Measurements from ENCODE around the gene CAPN15.
A peak's percentile ranks its signal among the peaks of the same experiment; 100 is the strongest.
"Not testable (repeated sequence)": the region's sequence is repeated elsewhere in the genome, so short reads cannot be mapped to it uniquely, and the experiment has no call there.

CAPN15 gene

DNA sequence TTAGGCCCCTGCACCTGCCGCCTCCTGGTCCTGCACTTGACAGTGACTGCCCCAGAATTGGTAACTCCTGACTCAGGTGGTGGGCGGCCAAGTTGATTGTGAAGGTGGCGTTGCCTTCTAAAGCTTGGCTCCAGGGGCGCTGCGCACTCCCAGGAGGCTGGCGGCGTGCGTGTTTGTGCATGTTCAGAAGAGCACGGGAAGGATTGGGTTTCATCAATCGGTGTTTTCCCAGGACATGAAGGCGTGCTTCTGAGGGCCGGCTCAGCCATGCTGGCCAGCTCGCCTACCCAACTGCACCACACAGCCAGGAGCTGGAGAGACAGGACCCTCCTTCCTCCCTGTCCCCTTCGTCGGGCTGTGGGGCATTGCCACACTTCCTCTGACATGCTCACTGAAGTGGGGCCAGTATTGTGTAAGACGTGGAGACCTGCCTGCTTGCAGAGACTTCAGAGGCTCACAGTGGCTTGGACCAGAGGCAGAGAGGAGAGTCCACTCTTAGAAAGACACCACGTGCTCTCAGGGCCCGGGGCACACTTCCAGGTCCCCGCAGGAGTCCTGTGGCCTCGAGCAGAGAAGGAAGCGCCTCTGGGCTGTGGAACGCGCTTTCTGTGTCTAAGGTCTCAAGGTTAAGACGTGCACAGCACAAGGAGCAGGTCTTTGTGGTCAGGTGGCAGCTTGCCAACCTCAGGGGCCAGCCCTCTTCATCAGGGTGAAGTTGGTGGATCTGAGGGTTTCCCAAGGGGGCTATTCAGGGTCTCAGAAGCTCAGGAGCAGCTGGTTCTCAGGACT is 65.2 kb downstream of the CAPN15 start:
- H3K9ac ChIP-seq (ENCODE audit: low read depth in 1 of 2, low read length in 2 of 2): peak overlapping the region; percentile 70 to 92
- peak overlapping the region; percentile 15 to 41 for H3K4me3 ChIP-seq (ENCODE audit: low read depth in 1 of 2, low read length in 2 of 2)
- no peaks in the 10 kb centered on the region for H3K9me3 ChIP-seq (ENCODE audit: control insufficient read depth in 1 of 2, low read length in 2 of 2)
- peaks cover 0 to 16% of the 10 kb centered on the region in 2 donors for H3K36me3 ChIP-seq (ENCODE audit: control insufficient read depth in 1 of 2, insufficient read depth in 2 of 2, low read length in 2 of 2)
- no peaks in the 10 kb centered on the region for H3K27me3 ChIP-seq (ENCODE audit: control insufficient read depth in 1 of 2, insufficient read depth in 2 of 2, low read length in 2 of 2)
- H3K27ac ChIP-seq (ENCODE audit: low read depth, low read length): peak overlapping the region; percentile 92
- peaks cover 53 to 58% of the 10 kb centered on the region in 2 donors for H3K4me1 ChIP-seq (ENCODE audit: control insufficient read depth in 1 of 2, insufficient read depth in 2 of 2, low read length in 2 of 2)

- H3K9ac ChIP-seq (ENCODE audit: low read depth in 1 of 2, low read length in 2 of 2): peak overlapping the region; percentile 70 to 92
- peaks cover 0 to 16% of the 10 kb centered on the region in 2 donors for H3K36me3 ChIP-seq (ENCODE audit: control insufficient read depth in 1 of 2, insufficient read depth in 2 of 2, low read length in 2 of 2)
- H3K4me1 ChIP-seq (ENCODE audit: control insufficient read depth in 1 of 2, insufficient read depth in 2 of 2, low read length in 2 of 2): peaks cover 47 to 58% of the 10 kb centered on the region in 2 donors
- peak overlapping the region; percentile 15 to 44 for H3K4me3 ChIP-seq (ENCODE audit: low read depth in 1 of 2, low read length in 2 of 2)
- H3K9me3 ChIP-seq (ENCODE audit: control insufficient read depth in 1 of 2, low read length in 2 of 2): no peaks in the 10 kb centered on the region
- no peaks in the 10 kb centered on the region for H3K27me3 ChIP-seq (ENCODE audit: control insufficient read depth in 1 of 2, insufficient read depth in 2 of 2, low read length in 2 of 2)
- H3K27ac ChIP-seq (ENCODE audit: low read depth, low read length): peak overlapping the region; percentile 92
Observed at GRCh38 chr16:593406-593805, 65.9 kb downstream of the CAPN15 start.

DNA sequence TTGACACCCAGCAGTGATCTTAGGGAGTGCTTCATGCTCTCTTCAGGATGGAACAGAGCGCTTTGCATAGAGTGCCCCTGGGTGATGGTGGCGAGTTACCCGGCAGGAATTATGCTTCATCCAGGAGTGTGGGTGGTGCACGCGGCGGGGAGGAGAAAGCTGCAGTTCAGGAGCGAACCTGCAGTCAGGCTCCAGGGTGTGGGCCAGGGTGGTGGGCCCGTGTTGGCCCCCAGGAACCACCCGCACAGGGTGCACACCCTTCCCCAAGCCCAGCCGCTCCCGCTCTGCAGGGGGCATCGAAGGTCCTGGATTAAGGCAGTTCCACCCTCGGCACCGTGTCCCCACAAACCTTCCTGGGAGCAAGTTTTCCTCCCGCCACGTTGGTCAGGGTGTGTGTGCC is 66.3 kb downstream of the CAPN15 start:
- H3K4me1 ChIP-seq (ENCODE audit: control insufficient read depth in 1 of 2, insufficient read depth in 2 of 2, low read length in 2 of 2): peaks cover 46 to 58% of the 10 kb centered on the region in 2 donors

DNA sequence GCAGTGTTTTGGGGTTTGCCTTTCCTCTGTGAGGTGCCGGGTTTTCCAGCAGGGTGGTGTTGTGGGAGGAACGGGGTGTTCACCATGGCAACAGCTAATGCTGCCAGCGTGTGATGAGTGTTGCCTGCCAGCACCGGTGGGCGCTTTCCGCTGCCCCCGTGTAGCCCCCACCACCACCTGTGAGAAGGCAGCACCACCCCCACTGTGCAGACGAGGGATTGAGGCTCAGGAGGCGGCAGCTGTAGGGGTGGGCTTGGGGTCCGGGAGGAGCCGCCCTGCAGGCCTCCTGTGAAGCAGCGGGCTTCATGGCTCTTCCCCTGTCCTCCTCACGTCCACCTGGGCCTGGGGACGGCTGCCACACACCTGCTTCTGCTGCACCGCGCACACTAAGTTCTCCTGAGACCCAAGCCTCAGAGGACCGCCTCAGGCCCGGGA is 67.6 kb downstream of the CAPN15 start:
- Histone ChIP-seq H3K27ac (ENCODE audit: low read depth, low read length) (no peak overlapping the region), H3K4me3 (ENCODE audit: low read depth in 1 of 2, low read length in 2 of 2) (no peak overlapping the region), H3K27me3 (ENCODE audit: control insufficient read depth in 1 of 2, insufficient read depth in 2 of 2, low read length in 2 of 2) (no peaks in the 10 kb centered on the region), H3K9ac (ENCODE audit: low read depth in 1 of 2, low read length in 2 of 2) (peak overlapping the region in 1 of 2 donors; percentile 92), H3K4me1 (ENCODE audit: control insufficient read depth in 1 of 2, insufficient read depth in 2 of 2, low read length in 2 of 2) (peaks cover 46 to 58% of the 10 kb centered on the region in 2 donors), H3K36me3 (ENCODE audit: control insufficient read depth in 1 of 2, insufficient read depth in 2 of 2, low read length in 2 of 2) (peaks cover 0 to 25% of the 10 kb centered on the region in 2 donors), H3K9me3 (ENCODE audit: control insufficient read depth in 1 of 2, low read length in 2 of 2) (no peaks in the 10 kb centered on the region)

More for the DNA sequence above, 66.3 kb downstream of the CAPN15 start:
- no peaks in the 10 kb centered on the region for H3K27me3 ChIP-seq (ENCODE audit: control insufficient read depth in 1 of 2, insufficient read depth in 2 of 2, low read length in 2 of 2)
- H3K9ac ChIP-seq (ENCODE audit: low read depth in 1 of 2, low read length in 2 of 2): peak overlapping the region; percentile 65 to 92
- peak overlapping the region; percentile 15 to 44 for H3K4me3 ChIP-seq (ENCODE audit: low read depth in 1 of 2, low read length in 2 of 2)
- H3K36me3 ChIP-seq (ENCODE audit: control insufficient read depth in 1 of 2, insufficient read depth in 2 of 2, low read length in 2 of 2): peaks cover 0 to 16% of the 10 kb centered on the region in 2 donors
- H3K27ac ChIP-seq (ENCODE audit: low read depth, low read length): peak overlapping the region; percentile 92
- no peaks in the 10 kb centered on the region for H3K9me3 ChIP-seq (ENCODE audit: control insufficient read depth in 1 of 2, low read length in 2 of 2)

DNA sequence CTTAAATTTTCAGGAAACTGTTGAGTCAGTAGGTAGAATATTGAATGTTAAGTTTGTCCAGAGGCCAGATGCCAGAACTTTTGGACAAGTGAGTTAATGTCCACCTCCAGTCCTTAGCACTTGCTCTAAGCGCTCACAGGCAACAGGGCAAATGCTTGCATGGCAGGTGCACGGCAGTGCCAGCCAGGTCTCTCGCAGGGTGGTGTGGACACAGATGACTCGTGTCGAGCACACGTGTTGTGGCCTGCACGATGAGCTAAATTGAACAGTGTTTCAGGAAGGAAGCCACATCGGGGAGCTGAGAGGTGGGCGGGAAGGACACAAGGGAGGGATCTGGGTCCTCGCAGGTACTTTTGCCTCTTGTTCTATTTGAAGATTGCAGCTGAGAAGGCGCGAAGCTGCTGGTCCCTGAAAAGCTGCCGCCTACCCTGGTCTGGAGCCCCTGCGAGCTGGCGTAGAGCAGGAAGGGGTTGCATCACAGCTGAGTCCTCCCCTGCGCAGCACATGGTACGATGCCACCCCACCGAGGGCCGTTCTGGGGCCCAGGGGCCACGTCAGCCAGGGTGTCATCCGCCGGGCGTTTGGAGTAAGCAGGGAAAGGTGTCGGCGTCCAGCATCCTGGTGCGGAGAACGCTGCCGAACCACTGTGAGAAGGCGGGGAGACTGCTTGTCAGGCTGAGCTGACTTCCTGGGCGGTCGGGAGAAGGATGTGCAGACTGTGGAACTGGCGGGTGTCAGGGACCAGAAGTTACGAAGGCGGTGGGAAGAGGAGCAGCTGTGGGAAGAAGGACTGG is 68.6 kb downstream of the CAPN15 start:
- Histone ChIP-seq H3K4me3 (ENCODE audit: low read depth in 1 of 2, low read length in 2 of 2) (no peak overlapping the region), H3K9ac (ENCODE audit: low read depth in 1 of 2, low read length in 2 of 2) (no peak overlapping the region), H3K27me3 (ENCODE audit: control insufficient read depth in 1 of 2, insufficient read depth in 2 of 2, low read length in 2 of 2) (no peaks in the 10 kb centered on the region), H3K9me3 (ENCODE audit: control insufficient read depth in 1 of 2, low read length in 2 of 2) (no peaks in the 10 kb centered on the region), H3K36me3 (ENCODE audit: control insufficient read depth in 1 of 2, insufficient read depth in 2 of 2, low read length in 2 of 2) (peaks cover 0 to 29% of the 10 kb centered on the region in 2 donors), H3K4me1 (ENCODE audit: control insufficient read depth in 1 of 2, insufficient read depth in 2 of 2, low read length in 2 of 2) (peaks cover 38 to 54% of the 10 kb centered on the region in 2 donors), H3K27ac (ENCODE audit: low read depth, low read length) (no peak overlapping the region)

DNA sequence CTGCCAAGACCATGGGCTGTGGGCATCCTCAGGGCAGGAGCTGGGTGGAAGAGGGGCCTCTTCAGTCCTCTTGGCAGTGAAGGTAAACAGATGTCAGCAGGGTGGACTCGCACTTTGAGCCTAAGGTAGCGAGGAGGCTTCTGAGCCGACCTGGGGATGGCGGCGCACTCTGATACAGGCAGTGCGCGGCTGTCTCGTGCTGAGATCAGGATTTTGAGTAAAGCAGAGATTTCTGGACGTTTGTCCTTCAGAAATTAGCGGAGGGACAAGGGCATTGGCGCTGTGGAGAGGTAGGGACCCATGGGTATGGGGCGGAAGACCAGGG is 69.2 kb downstream of the CAPN15 start:
- no peaks in the 10 kb centered on the region for H3K27me3 ChIP-seq (ENCODE audit: control insufficient read depth in 1 of 2, insufficient read depth in 2 of 2, low read length in 2 of 2)
- no peaks in the 10 kb centered on the region for H3K9me3 ChIP-seq (ENCODE audit: control insufficient read depth in 1 of 2, low read length in 2 of 2)
- H3K9ac ChIP-seq (ENCODE audit: low read depth in 1 of 2, low read length in 2 of 2): no peak overlapping the region
- no peak overlapping the region for H3K4me3 ChIP-seq (ENCODE audit: low read depth in 1 of 2, low read length in 2 of 2)
- no peak overlapping the region for H3K27ac ChIP-seq (ENCODE audit: low read depth, low read length)
- peaks cover 34 to 50% of the 10 kb centered on the region in 2 donors for H3K4me1 ChIP-seq (ENCODE audit: control insufficient read depth in 1 of 2, insufficient read depth in 2 of 2, low read length in 2 of 2)
- peaks cover 0 to 29% of the 10 kb centered on the region in 2 donors for H3K36me3 ChIP-seq (ENCODE audit: control insufficient read depth in 1 of 2, insufficient read depth in 2 of 2, low read length in 2 of 2)

DNA sequence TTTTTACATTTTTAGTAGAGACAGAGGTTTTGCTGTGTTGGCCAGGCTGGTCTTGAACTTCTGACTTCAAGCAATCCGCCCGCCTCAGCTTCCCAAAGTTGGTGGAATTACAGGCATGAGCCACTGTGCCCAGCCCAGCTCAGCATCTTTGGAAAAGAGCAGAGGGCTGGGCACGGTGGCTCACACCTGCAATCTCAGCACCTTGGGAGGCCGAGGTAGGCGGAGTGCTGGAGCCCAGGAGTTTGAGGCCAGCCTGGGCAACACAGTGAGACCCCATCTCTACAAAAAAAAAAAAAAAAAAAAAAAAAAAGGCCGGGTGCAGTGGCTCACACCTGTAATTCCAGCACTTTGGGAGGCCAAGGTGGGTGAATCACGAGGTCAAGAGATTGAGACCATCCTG is 70.1 kb downstream of the CAPN15 start:
- not testable (repeated sequence) for H3K9ac ChIP-seq (ENCODE audit: low read depth in 1 of 2, low read length in 2 of 2); H3K9me3 ChIP-seq (ENCODE audit: control insufficient read depth in 1 of 2, low read length in 2 of 2); H3K4me3 ChIP-seq (ENCODE audit: low read depth in 1 of 2, low read length in 2 of 2); H3K27me3 ChIP-seq (ENCODE audit: control insufficient read depth in 1 of 2, insufficient read depth in 2 of 2, low read length in 2 of 2); H3K27ac ChIP-seq (ENCODE audit: low read depth, low read length)
- peaks cover 24 to 40% of the 10 kb centered on the region in 2 donors for H3K4me1 ChIP-seq (ENCODE audit: control insufficient read depth in 1 of 2, insufficient read depth in 2 of 2, low read length in 2 of 2)
- H3K36me3 ChIP-seq (ENCODE audit: control insufficient read depth in 1 of 2, insufficient read depth in 2 of 2, low read length in 2 of 2): peaks cover 0 to 29% of the 10 kb centered on the region in 2 donors

DNA sequence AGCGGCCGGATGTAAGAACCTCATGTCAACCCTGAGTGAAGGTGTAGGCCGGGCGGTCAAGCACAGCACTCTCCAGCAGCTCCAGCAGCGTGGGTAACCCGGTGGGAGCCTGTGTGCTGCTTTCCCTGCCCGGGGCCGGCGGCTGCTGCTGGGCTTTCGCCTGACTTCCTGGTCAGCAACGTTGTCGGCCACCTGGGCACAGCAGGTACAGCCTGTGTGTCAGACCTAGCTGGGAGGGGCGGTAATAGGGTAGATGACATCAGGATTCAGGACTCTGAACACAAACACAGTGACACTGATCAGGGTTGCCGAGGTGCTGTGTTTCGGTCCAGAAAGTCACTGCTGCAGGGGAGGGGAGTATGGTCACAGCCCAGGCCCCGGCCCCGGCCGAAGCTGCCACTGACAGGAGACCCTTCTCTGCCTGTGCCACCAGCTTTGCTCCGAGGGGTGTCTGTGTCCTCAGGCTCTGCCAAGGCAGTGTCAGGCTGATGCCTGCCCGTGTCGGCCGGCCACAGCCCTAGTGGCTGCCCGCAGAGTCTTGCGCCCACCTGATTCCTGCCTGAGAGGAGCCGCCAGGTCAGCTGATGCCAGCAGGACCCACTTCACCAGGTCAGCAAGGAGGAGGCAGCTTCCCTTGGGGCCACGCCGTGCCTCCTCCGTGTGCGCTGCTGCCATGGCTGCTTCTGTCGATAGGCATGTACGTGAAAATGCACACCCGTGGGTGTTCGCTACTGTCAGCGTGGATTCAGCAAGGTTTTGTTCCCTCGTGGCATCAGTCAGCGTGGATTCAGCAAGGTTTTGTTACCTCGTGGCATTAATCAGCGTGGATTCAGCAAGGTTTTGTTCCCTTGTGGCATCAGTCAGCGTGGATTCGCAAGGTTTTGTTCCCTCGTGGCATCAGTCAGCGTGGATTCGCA is 71.6 kb downstream of the CAPN15 start:
- H3K4me3 ChIP-seq (ENCODE audit: low read depth in 1 of 2, low read length in 2 of 2): no peak overlapping the region
- H3K27me3 ChIP-seq (ENCODE audit: control insufficient read depth in 1 of 2, insufficient read depth in 2 of 2, low read length in 2 of 2): no peaks in the 10 kb centered on the region
- no peak overlapping the region for H3K27ac ChIP-seq (ENCODE audit: low read depth, low read length)
- peaks cover 10 to 26% of the 10 kb centered on the region in 2 donors for H3K4me1 ChIP-seq (ENCODE audit: control insufficient read depth in 1 of 2, insufficient read depth in 2 of 2, low read length in 2 of 2)
- no peak overlapping the region for H3K9ac ChIP-seq (ENCODE audit: low read depth in 1 of 2, low read length in 2 of 2)
- H3K9me3 ChIP-seq (ENCODE audit: control insufficient read depth in 1 of 2, low read length in 2 of 2): no peaks in the 10 kb centered on the region
- H3K36me3 ChIP-seq (ENCODE audit: control insufficient read depth in 1 of 2, insufficient read depth in 2 of 2, low read length in 2 of 2): peaks cover 0 to 29% of the 10 kb centered on the region in 2 donors

- Histone ChIP-seq H3K9ac (ENCODE audit: low read depth in 1 of 2, low read length in 2 of 2) (no peak overlapping the region), H3K4me1 (ENCODE audit: control insufficient read depth in 1 of 2, insufficient read depth in 2 of 2, low read length in 2 of 2) (peaks cover 0 to 12% of the 10 kb centered on the region in 2 donors), H3K27ac (ENCODE audit: low read depth, low read length) (no peak overlapping the region), H3K36me3 (ENCODE audit: control insufficient read depth in 1 of 2, insufficient read depth in 2 of 2, low read length in 2 of 2) (peaks cover 0 to 29% of the 10 kb centered on the region in 2 donors), H3K4me3 (ENCODE audit: low read depth in 1 of 2, low read length in 2 of 2) (no peak overlapping the region), H3K9me3 (ENCODE audit: control insufficient read depth in 1 of 2, low read length in 2 of 2) (peaks cover 3 to 5% of the 10 kb centered on the region in 2 donors), H3K27me3 (ENCODE audit: control insufficient read depth in 1 of 2, insufficient read depth in 2 of 2, low read length in 2 of 2) (no peaks in the 10 kb centered on the region)
Observed at GRCh38 chr16:600781-601180, 73.3 kb downstream of the CAPN15 start.

Data from duodenal mucosa (tissue), 2 donors.